Common myeloid progenitor, CD34-positive (primary cell): Measurements from ENCODE around the gene PSPC1.

ENCODE experiments used
- CTCF ChIA-PET: fragments of 350-600 bp; sonication (Branson Sonifier 250); formaldehyde crosslinking; loops from one replicate; lab custom pipeline; 2021; ENCODE audit warnings: antibody characterized with exemption; lab: Charles Lee
- POLR2A ChIA-PET: fragments of 350-600 bp; sonication (Branson Sonifier 250); formaldehyde crosslinking; loops from one replicate; lab custom pipeline; 2021; ENCODE audit warnings: antibody characterized with exemption; lab: Charles Lee
- DNase-seq, 3 donors: peaks; one replicate each; pipeline versions ENCODE4 v3.0.0 to v3.0.0-alpha.2; 2013
- H3K27ac ChIP-seq, 2 experiments: 1 replicate in 1 of 2; 2 replicates in 1 of 2; pipeline ENCODE4 v1.7.0; 2013; ENCODE audit warnings: inconsistent platforms in 2 of 2, low read length in 2 of 2, mild to moderate bottlenecking in 2 of 2, low read depth in 1 of 2, moderate library complexity in 1 of 2; ENCODE audit not compliant: severe bottlenecking in 2 of 2, insufficient read depth in 1 of 2, poor library complexity in 1 of 2
- H3K27me3 ChIP-seq, 5 experiments: replicated peaks in 2 of 5; 1 replicate in 3 of 5; 2 replicates in 2 of 5; pipeline versions ENCODE4 v1.6.1 to v1.7.0; 2013; ENCODE audit warnings: low read length in 4 of 5, mild to moderate bottlenecking in 2 of 5, moderate library complexity in 2 of 5, inconsistent platforms in 1 of 5; ENCODE audit not compliant: insufficient read depth in 5 of 5, control insufficient read depth in 4 of 5
- H3K36me3 ChIP-seq, 4 experiments: 1 replicate in 2 of 4; 2 replicates in 2 of 4; pipeline versions ENCODE4 v1.6.1 to v1.7.0; 2013; ENCODE audit warnings: low read length in 3 of 4, control low read depth in 1 of 4, mild to moderate bottlenecking in 1 of 4; ENCODE audit not compliant: control insufficient read depth in 4 of 4, insufficient read depth in 4 of 4
- H3K4me1 ChIP-seq, 4 experiments: 1 replicate in 3 of 4; 2 replicates in 1 of 4; pipeline versions ENCODE4 v1.6.1 to v1.7.1; 2013; ENCODE audit warnings: low read length in 3 of 4, mild to moderate bottlenecking in 3 of 4, control low read depth in 1 of 4, inconsistent platforms in 1 of 4, moderate library complexity in 1 of 4; ENCODE audit not compliant: control insufficient read depth in 4 of 4, insufficient read depth in 4 of 4; ENCODE audit errors: control extremely low read depth in 1 of 4
- H3K4me3 ChIP-seq, 7 experiments: 1 replicate in 4 of 7; 2 replicates in 3 of 7; pipeline versions ENCODE4 v1.5.1 to v1.7.0; 2013; ENCODE audit warnings: mild to moderate bottlenecking in 7 of 7, low read length in 6 of 7, moderate library complexity in 6 of 7, inconsistent platforms in 2 of 7, low read depth in 2 of 7, control low read depth in 1 of 7; ENCODE audit not compliant: insufficient read depth in 4 of 7, control insufficient read depth in 1 of 7; ENCODE audit errors: extremely low read depth in 1 of 7
- H3K9me3 ChIP-seq, 5 experiments: 1 replicate in 4 of 5; 2 replicates in 1 of 5; pipeline versions ENCODE4 v1.6.1 to v1.7.1; 2013; ENCODE audit warnings: low read length in 4 of 5, mild to moderate bottlenecking in 2 of 5, inconsistent platforms in 1 of 5, low read depth in 1 of 5, moderate library complexity in 1 of 5; ENCODE audit not compliant: control insufficient read depth in 4 of 5, insufficient read depth in 2 of 5; ENCODE audit errors: control extremely low read depth in 1 of 5
- WGBS: methylation state at CpG from one replicate; pipeline ENCODE4 v1.1.5; 2013; ENCODE audit not compliant: insufficient coverage; 5-methylcytosine and 5-hydroxymethylcytosine counted together

PSPC1 gene

GRCh38 chr13:19680751-19681150, 102.0 kb downstream of the PSPC1 start:
- ChIA-PET POLR2A (no interaction called here), CTCF (interaction anchor here (0.9 to 1.0 kb wide), 2 partner anchors 11 to 16 kb away, joined by 3 to 4 read pairs; no protein-coding TSS in a partner anchor)
- Histone ChIP-seq H3K4me1 (peaks cover 0 to 17% (median 10%) of the 10 kb centered on the region in 4 experiments), H3K4me3 (no peak overlapping the region), H3K9me3 (no peaks in the 10 kb centered on the region), H3K27ac (no peak overlapping the region), H3K27me3 (no peaks in the 10 kb centered on the region), H3K36me3 (peaks cover 0 to 9% (median 4%) of the 10 kb centered on the region in 4 experiments)
- 95% methylated on average over 6 of the region's 7 CpGs for WGBS
- DNase-seq, result no peak

GRCh38 chr13:19676168-19676567, 106.6 kb downstream of the PSPC1 start:
- ChIA-PET POLR2A (no interaction called here), CTCF (interaction anchor here (0.9 kb wide), 1 partner anchor 11 kb away, joined by 3 read pairs; no protein-coding TSS in a partner anchor)
- 100% methylated on average over 1 of the region's 3 CpGs for WGBS
- Histone ChIP-seq H3K27me3 (no peaks in the 10 kb centered on the region), H3K9me3 (no peaks in the 10 kb centered on the region), H3K27ac (no peak overlapping the region), H3K4me1 (peaks cover 0 to 17% (median 6%) of the 10 kb centered on the region in 4 experiments), H3K36me3 (peaks cover 16 to 48% (median 30%) of the 10 kb centered on the region in 4 experiments), H3K4me3 (no peak overlapping the region)
- DNase-seq, result no peak

GRCh38 chr13:19674898-19675297, 107.8 kb downstream of the PSPC1 start:
- H3K4me1 ChIP-seq, result peaks cover 0 to 17% (median 6%) of the 10 kb centered on the region in 4 experiments
- 98% methylated on average over 8 of the region's 10 CpGs for WGBS
- ChIA-PET CTCF (interaction anchor here (0.9 kb wide), 1 partner anchor 10 kb away, joined by 3 read pairs; no protein-coding TSS in a partner anchor), POLR2A (no interaction called here)
- peaks cover 17 to 60% (median 38%) of the 10 kb centered on the region in 4 experiments for H3K36me3 ChIP-seq
- H3K4me3 ChIP-seq, result no peak overlapping the region
- no peak for DNase-seq
- no peaks in the 10 kb centered on the region for H3K9me3 ChIP-seq
- no peak overlapping the region for H3K27ac ChIP-seq
- H3K27me3 ChIP-seq, result no peaks in the 10 kb centered on the region

GRCh38 chr13:19673473-19674430, 109.0 kb downstream of the PSPC1 start:
- no peaks in the 10 kb centered on the region for H3K9me3 ChIP-seq
- 95% methylated on average over 9 of the region's 11 CpGs for WGBS
- POLR2A ChIA-PET, result interaction anchor here (0.6 kb wide), 2 partner anchors 8 to 206 kb away, joined by 4 to 5 read pairs; no protein-coding TSS in a partner anchor
- peaks cover 20 to 71% (median 43%) of the 10 kb centered on the region in 4 experiments for H3K36me3 ChIP-seq
- DNase-seq, result no peak
- H3K4me3 ChIP-seq, result no peak overlapping the region
- CTCF ChIA-PET, result no interaction called here
- peaks cover 0 to 17% (median 6%) of the 10 kb centered on the region in 4 experiments for H3K4me1 ChIP-seq
- no peaks in the 10 kb centered on the region for H3K27me3 ChIP-seq
- peak overlapping the region in 1 of 2 experiments; percentile 55 for H3K27ac ChIP-seq

GRCh38 chr13:19672990-19673389, 109.8 kb downstream of the PSPC1 start:
- ChIA-PET POLR2A (interaction anchor here (0.6 kb wide), 2 partner anchors 9 to 207 kb away, joined by 4 to 5 read pairs; no protein-coding TSS in a partner anchor), CTCF (no interaction called here)
- no peaks in the 10 kb centered on the region for H3K27me3 ChIP-seq
- peaks cover 24 to 79% (median 48%) of the 10 kb centered on the region in 4 experiments for H3K36me3 ChIP-seq
- DNase-seq, result peak in 2 of 3 donors; percentile 16 to 40
- peaks cover 0 to 16% (median 4%) of the 10 kb centered on the region in 4 experiments for H3K4me1 ChIP-seq
- no peaks in the 10 kb centered on the region for H3K9me3 ChIP-seq
- peak overlapping the region in 1 of 2 experiments; percentile 55 for H3K27ac ChIP-seq
- WGBS, result 43% methylated on average over 2 of the region's 5 CpGs
- no peak overlapping the region for H3K4me3 ChIP-seq

- Histone ChIP-seq H3K27me3 (no peaks in the 10 kb centered on the region), H3K27ac (peak overlapping the region in 1 of 2 experiments; percentile 11), H3K4me1 (peaks cover 0 to 6% (median 0%) of the 10 kb centered on the region in 4 experiments), H3K4me3 (no peak overlapping the region), H3K9me3 (no peaks in the 10 kb centered on the region), H3K36me3 (peaks cover 21 to 89% (median 63%) of the 10 kb centered on the region in 4 experiments)
- no peak for DNase-seq
- POLR2A ChIA-PET, result no interaction called here
- CTCF ChIA-PET, result interaction anchor here (1.2 kb wide), 1 partner anchor 10 kb away, joined by 4 read pairs; no protein-coding TSS in a partner anchor
- no CpG with 5 or more reads among the region's 3 CpGs for WGBS
Observed at GRCh38 chr13:19670147-19670546, 112.6 kb downstream of the PSPC1 start.
